ENCODE measurements around the gene SYTL3. TPM values are rescaled to one million over a fixed set of nuclear protein-coding genes. Genes with fewer than 3 reads are reported as not detected.

The SYTL3 gene
- total and polyA plus RNA-seq, 2 donors from 2014 or later = 3.1 to 16.0 TPM

GRCh38 chr6:158772172-158772571 is 122.3 kb downstream of the SYTL3 start:
- Histone ChIP-seq H3K27me3 (ENCODE audit: control insufficient read depth, insufficient read depth, low read length) (no peaks in the 10 kb centered on the region), H3K36me3 (ENCODE audit: control insufficient read depth in 2 of 3, insufficient read depth in 3 of 3, low read length in 3 of 3) (peaks cover 4 to 95% (median 71%) of the 10 kb centered on the region in 3 donors)
- FAIRE-seq = no peak

GRCh38 chr6:158772851-158773371 is 123.1 kb downstream of the SYTL3 start:
- no peak overlapping the region for H3K9ac ChIP-seq (ENCODE audit: low read length in 3 of 3)
- TF ChIP-seq, protein P1, sequence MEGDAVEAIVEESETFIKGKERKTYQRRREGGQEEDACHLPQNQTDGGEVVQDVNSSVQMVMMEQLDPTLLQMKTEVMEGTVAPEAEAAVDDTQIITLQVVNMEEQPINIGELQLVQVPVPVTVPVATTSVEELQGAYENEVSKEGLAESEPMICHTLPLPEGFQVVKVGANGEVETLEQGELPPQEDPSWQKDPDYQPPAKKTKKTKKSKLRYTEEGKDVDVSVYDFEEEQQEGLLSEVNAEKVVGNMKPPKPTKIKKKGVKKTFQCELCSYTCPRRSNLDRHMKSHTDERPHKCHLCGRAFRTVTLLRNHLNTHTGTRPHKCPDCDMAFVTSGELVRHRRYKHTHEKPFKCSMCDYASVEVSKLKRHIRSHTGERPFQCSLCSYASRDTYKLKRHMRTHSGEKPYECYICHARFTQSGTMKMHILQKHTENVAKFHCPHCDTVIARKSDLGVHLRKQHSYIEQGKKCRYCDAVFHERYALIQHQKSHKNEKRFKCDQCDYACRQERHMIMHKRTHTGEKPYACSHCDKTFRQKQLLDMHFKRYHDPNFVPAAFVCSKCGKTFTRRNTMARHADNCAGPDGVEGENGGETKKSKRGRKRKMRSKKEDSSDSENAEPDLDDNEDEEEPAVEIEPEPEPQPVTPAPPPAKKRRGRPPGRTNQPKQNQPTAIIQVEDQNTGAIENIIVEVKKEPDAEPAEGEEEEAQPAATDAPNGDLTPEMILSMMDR (IDR thresholded peaks at IDR 0.05; ENCODE audit: borderline replicate concordance, extremely low read depth, insufficient read depth) = no peak

More at GRCh38 chr6:158772172-158772571, 122.3 kb downstream of the SYTL3 start:
- no peak overlapping the region for H3K4me3 ChIP-seq (ENCODE audit: low read length in 3 of 3)
- DNase-seq = no peak
- TF ChIP-seq, protein P1 (IDR thresholded peaks at IDR 0.05; ENCODE audit: borderline replicate concordance, extremely low read depth, insufficient read depth) = no peak
- no peak overlapping the region for H3K9ac ChIP-seq (ENCODE audit: low read length in 3 of 3)
- no peaks in the 10 kb centered on the region for H3K4me1 ChIP-seq (ENCODE audit: control insufficient read depth in 2 of 3, insufficient read depth in 2 of 3, low read depth in 1 of 3, low read length in 3 of 3)
- no peaks in the 10 kb centered on the region for H3K9me3 ChIP-seq (ENCODE audit: control insufficient read depth in 2 of 3, insufficient read depth in 1 of 3, low read length in 3 of 3)
- intact Hi-C loops (cut with DNase I) = no loop called here
- no peak overlapping the region for H3K27ac ChIP-seq (ENCODE audit: low read depth in 2 of 2, low read length in 2 of 2)

DNA sequence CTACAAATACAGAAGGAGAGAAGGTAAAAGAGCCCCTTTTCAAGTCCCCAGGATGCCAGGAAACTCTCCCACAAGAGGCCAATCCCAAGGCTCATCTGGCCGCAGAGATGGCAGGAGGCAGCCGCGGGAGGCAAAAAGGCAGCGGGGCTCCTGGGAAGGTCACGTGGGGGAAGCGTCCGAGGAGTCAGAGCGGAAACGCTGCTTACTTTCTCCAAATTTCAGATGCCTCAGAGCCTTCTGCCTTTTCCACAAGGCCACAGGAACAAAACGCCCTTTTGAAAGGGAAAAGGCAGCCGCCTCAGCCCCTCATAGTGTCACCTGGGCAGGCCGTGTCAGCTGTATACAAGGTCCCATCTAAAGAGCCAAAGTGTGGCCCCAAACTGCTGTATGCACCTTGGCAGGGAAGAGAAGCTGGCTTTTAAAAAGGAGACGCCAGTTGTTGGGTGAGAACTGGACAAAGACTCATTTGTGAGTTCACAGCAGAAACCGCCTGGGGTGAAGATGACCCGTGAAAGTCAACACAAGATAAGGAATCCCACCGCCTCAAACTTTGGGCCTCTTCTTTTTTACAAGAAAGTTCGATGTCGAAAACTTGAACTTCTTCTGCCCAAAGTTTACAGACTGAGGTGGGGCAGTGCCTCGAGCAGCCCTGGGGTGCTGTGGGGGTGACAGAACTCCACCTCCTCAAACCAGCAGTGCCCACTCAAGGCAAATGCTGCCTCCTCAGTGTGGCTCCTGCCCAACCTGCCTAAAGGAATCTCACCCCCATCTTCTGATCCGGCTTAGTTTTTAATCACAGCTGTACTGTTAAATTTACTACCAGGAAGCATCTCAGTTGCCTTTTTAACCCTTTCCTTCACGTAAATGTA is 124.0 kb downstream of the SYTL3 start:
- intact Hi-C loops (cut with DNase I) = no loop called here
- H3K9me3 ChIP-seq (ENCODE audit: control insufficient read depth in 2 of 3, insufficient read depth in 1 of 3, low read length in 3 of 3) = no peaks in the 10 kb centered on the region
- DNase-seq = no peak
- FAIRE-seq = no peak
- H3K27ac ChIP-seq (ENCODE audit: low read depth in 2 of 2, low read length in 2 of 2) = no peak overlapping the region
- no peak overlapping the region for H3K4me3 ChIP-seq (ENCODE audit: low read length in 3 of 3)
- TF ChIP-seq, protein P1 (IDR thresholded peaks at IDR 0.05; ENCODE audit: borderline replicate concordance, extremely low read depth, insufficient read depth) = no peak
- H3K4me1 ChIP-seq (ENCODE audit: control insufficient read depth in 2 of 3, insufficient read depth in 2 of 3, low read depth in 1 of 3, low read length in 3 of 3) = no peaks in the 10 kb centered on the region
- no peak overlapping the region for H3K9ac ChIP-seq (ENCODE audit: low read length in 3 of 3)
- no peaks in the 10 kb centered on the region for H3K27me3 ChIP-seq (ENCODE audit: control insufficient read depth, insufficient read depth, low read length)
- H3K36me3 ChIP-seq (ENCODE audit: control insufficient read depth in 2 of 3, insufficient read depth in 3 of 3, low read length in 3 of 3) = peaks cover 9 to 96% (median 65%) of the 10 kb centered on the region in 3 donors

More at GRCh38 chr6:158772851-158773371, 123.1 kb downstream of the SYTL3 start:
- DNase-seq (no peak), FAIRE-seq (no peak)
- no peaks in the 10 kb centered on the region for H3K9me3 ChIP-seq (ENCODE audit: control insufficient read depth in 2 of 3, insufficient read depth in 1 of 3, low read length in 3 of 3)
- H3K27ac ChIP-seq (ENCODE audit: low read depth in 2 of 2, low read length in 2 of 2) = no peak overlapping the region
- H3K36me3 ChIP-seq (ENCODE audit: control insufficient read depth in 2 of 3, insufficient read depth in 3 of 3, low read length in 3 of 3) = peaks cover 9 to 96% (median 70%) of the 10 kb centered on the region in 3 donors
- no peak overlapping the region for H3K4me3 ChIP-seq (ENCODE audit: low read length in 3 of 3)
- intact Hi-C loops (cut with DNase I) = no loop called here
- no peaks in the 10 kb centered on the region for H3K27me3 ChIP-seq (ENCODE audit: control insufficient read depth, insufficient read depth, low read length)
- H3K4me1 ChIP-seq (ENCODE audit: control insufficient read depth in 2 of 3, insufficient read depth in 2 of 3, low read depth in 1 of 3, low read length in 3 of 3) = no peaks in the 10 kb centered on the region
